Naive thymus-derived CD8-positive, alpha-beta T cell (primary cell): Measurements from ENCODE around the gene KCNT2. TPM values are rescaled to one million over a fixed set of nuclear protein-coding genes. Genes with fewer than 3 reads are reported as not detected.

Experiments
- ATAC-seq, 2 donors: fragments of 150-1000 bp; cut with Tn5 transposase in 1 of 2; sonication (Bioruptor Pico), chemical (Tn5 transposase) in 1 of 2; 1 replicate in 1 of 2; 2 replicates in 1 of 2; pipeline ENCODE4 v1.10.0; 2021; ENCODE audit warnings: mild to moderate bottlenecking in 2 of 2, moderate library complexity in 2 of 2
- POLR2A ChIA-PET: fragments of 350-600 bp; sonication (Branson Sonifier 250); formaldehyde crosslinking; loops from one replicate; lab custom pipeline; 2021; ENCODE audit warnings: antibody characterized with exemption; lab: Charles Lee
- DNase-seq, 10 donors: peaks; one replicate each; pipeline versions ENCODE4 v3.0.0 to v3.0.0-alpha.2; 2020 to 2022
- H3K27ac Mint-ChIP-seq, 10 donors: one replicate each; pipeline ENCODE4 v1.8.0; 2020 to 2022; ENCODE audit warnings: mild to moderate bottlenecking in 10 of 10, mixed read lengths in 10 of 10, moderate library complexity in 4 of 10, inconsistent platforms in 1 of 10
- H3K27me3 Mint-ChIP-seq, 5 donors: one replicate each; pipeline ENCODE4 v1.8.0; 2021 to 2022; ENCODE audit warnings: mixed read lengths in 5 of 5
- H3K36me3 Mint-ChIP-seq, 3 donors: one replicate each; pipeline ENCODE4 v1.8.0; 2020 to 2022; ENCODE audit warnings: mixed read lengths in 3 of 3, mild to moderate bottlenecking in 2 of 3, inconsistent platforms in 1 of 3
- H3K4me1 Mint-ChIP-seq, 4 donors: one replicate each; pipeline ENCODE4 v1.8.0; 2021 to 2022; ENCODE audit warnings: mixed read lengths in 4 of 4
- H3K4me3 Mint-ChIP-seq, 10 donors: one replicate each; pipeline ENCODE4 v1.8.0; 2020 to 2022; ENCODE audit warnings: mild to moderate bottlenecking in 10 of 10, mixed read lengths in 10 of 10, moderate library complexity in 6 of 10, inconsistent platforms in 1 of 10
- H3K9me3 Mint-ChIP-seq, 9 donors: one replicate each; pipeline ENCODE4 v1.8.0; 2020 to 2022; ENCODE audit warnings: mixed read lengths in 9 of 9, mild to moderate bottlenecking in 3 of 9, inconsistent platforms in 1 of 9, moderate library complexity in 1 of 9
- polyA plus RNA-seq, 3 donors: library from polyadenylated mRNA; unstranded; fragments of 300-500 nt; fragmentation: Illumina TruSeq; gene quantifications; one replicate each; pipeline ENCODE4 v1.2.3, GENCODE V29; 2021
- total RNA-seq, 8 experiments: library from RNA in 2 of 8; stranded (reverse) in 2 of 8; gene quantifications; one replicate each; pipeline ENCODE4 v1.2.3 and lab custom pipeline; 2021 to 2026

The KCNT2 gene
- total and polyA plus RNA-seq, 5 experiments from 2014 or later: not detected

GRCh38 chr1:196450143-196451095, 157.8 kb downstream of the KCNT2 start:
- DNase-seq (no peak), ATAC-seq (no peak)
- H3K4me3 Mint-ChIP-seq: no peak overlapping the region
- no peaks in the 10 kb centered on the region for H3K36me3 Mint-ChIP-seq
- H3K4me1 Mint-ChIP-seq: no peaks in the 10 kb centered on the region
- no peak overlapping the region for H3K27ac Mint-ChIP-seq
- peaks cover 0 to 5% (median 0%) of the 10 kb centered on the region in 5 donors for H3K27me3 Mint-ChIP-seq
- H3K9me3 Mint-ChIP-seq: peaks cover 0 to 9% (median 0%) of the 10 kb centered on the region in 9 donors
- POLR2A ChIA-PET: no interaction called here

DNA sequence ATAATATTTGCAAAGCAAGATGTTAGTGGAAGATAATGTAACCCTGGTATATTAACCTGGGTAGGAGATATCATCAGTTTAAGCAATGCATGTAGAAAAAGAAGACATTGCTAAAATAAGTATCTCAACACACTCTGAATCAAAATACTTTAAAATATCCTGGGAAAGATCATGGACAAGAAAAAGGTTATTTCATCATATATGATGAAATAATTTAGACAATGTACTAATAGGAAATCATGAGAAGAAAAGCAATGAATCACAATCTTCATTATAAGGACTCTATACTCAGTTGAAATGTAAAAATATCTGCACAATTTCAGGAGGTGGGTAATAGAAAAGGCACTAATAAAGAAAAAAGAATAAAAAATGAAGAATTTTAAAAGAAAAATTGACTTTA, 158.8 kb downstream of the KCNT2 start:
- Mint-ChIP-seq H3K27me3 (no peaks in the 10 kb centered on the region), H3K4me3 (no peak overlapping the region), H3K27ac (no peak overlapping the region), H3K9me3 (peaks cover 0 to 1% (median 0%) of the 10 kb centered on the region in 9 donors), H3K4me1 (no peaks in the 10 kb centered on the region), H3K36me3 (no peaks in the 10 kb centered on the region)
- DNase-seq (no peak), ATAC-seq (no peak)
- POLR2A ChIA-PET: no interaction called here

GRCh38 chr1:196445775-196446174, 162.5 kb downstream of the KCNT2 start:
- Mint-ChIP-seq H3K36me3 (no peaks in the 10 kb centered on the region), H3K27me3 (no peaks in the 10 kb centered on the region), H3K27ac (no peak overlapping the region), H3K9me3 (peaks cover 0 to 2% (median 0%) of the 10 kb centered on the region in 9 donors), H3K4me3 (no peak overlapping the region), H3K4me1 (no peaks in the 10 kb centered on the region)
- ATAC-seq: no peak
- no peak for DNase-seq
- POLR2A ChIA-PET: no interaction called here

DNA sequence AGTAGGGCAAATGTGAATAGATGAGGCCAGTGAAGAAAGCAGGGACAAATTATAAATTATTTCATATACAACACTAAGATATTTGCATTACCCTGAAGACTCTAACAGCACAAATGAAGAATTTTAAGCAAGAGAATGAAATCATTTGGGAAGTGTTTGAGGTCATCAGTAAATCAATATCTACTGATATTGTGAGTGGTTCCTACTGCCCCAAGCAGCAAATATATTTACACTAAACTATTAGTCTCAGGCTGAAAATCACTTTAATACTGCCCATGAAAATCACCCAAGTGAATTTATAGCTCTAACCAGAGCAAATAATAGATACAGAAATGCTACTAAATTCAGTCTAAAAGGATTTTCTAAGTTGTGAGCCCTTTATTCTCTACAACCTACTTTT, 163.6 kb downstream of the KCNT2 start:
- no peak for DNase-seq
- no peaks in the 10 kb centered on the region for H3K27me3 Mint-ChIP-seq
- H3K4me1 Mint-ChIP-seq: no peaks in the 10 kb centered on the region
- no peak overlapping the region for H3K4me3 Mint-ChIP-seq
- no peak for ATAC-seq
- H3K27ac Mint-ChIP-seq: no peak overlapping the region
- no peaks in the 10 kb centered on the region for H3K36me3 Mint-ChIP-seq
- H3K9me3 Mint-ChIP-seq: peaks cover 0 to 2% (median 0%) of the 10 kb centered on the region in 9 donors
- POLR2A ChIA-PET: no interaction called here

GRCh38 chr1:196442366-196442765, 165.9 kb downstream of the KCNT2 start:
- Mint-ChIP-seq H3K27ac (no peak overlapping the region), H3K36me3 (no peaks in the 10 kb centered on the region), H3K4me3 (no peak overlapping the region), H3K9me3 (peaks cover 0 to 2% (median 0%) of the 10 kb centered on the region in 9 donors), H3K27me3 (no peaks in the 10 kb centered on the region), H3K4me1 (no peaks in the 10 kb centered on the region)
- POLR2A ChIA-PET: no interaction called here
- DNase-seq (no peak), ATAC-seq (no peak)

DNA sequence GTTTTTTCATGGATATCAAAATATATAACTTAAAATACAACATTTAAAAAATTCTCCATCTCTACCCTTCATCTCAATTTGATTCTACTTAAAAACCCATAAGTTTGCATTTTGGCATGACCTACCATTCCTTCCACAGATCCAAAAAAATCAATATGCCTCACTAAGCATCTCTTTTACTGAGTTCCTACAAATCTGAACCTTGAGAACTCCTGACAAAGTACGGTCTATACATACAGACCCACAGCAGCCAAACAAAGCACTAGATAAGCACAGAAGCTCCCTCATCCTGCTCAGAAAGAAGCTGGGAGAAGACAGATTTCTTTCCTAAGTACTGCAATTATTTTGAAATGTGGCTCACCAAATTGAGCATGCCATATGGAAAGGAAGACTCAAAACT, 167.5 kb downstream of the KCNT2 start:
- Mint-ChIP-seq H3K4me1 (no peaks in the 10 kb centered on the region), H3K4me3 (no peak overlapping the region), H3K27me3 (no peaks in the 10 kb centered on the region), H3K9me3 (peaks cover 0 to 2% (median 0%) of the 10 kb centered on the region in 9 donors), H3K27ac (no peak overlapping the region), H3K36me3 (no peaks in the 10 kb centered on the region)
- DNase-seq (no peak), ATAC-seq (no peak)
- POLR2A ChIA-PET: no interaction called here

GRCh38 chr1:196438329-196438728, 169.9 kb downstream of the KCNT2 start:
- H3K36me3 Mint-ChIP-seq: no peaks in the 10 kb centered on the region
- no peak for DNase-seq
- H3K4me3 Mint-ChIP-seq: no peak overlapping the region
- H3K4me1 Mint-ChIP-seq: no peaks in the 10 kb centered on the region
- H3K9me3 Mint-ChIP-seq: peaks cover 0 to 2% (median 0%) of the 10 kb centered on the region in 9 donors
- no peak overlapping the region for H3K27ac Mint-ChIP-seq
- H3K27me3 Mint-ChIP-seq: no peaks in the 10 kb centered on the region
- no peak for ATAC-seq
- POLR2A ChIA-PET: no interaction called here

- no peak for DNase-seq
- no peaks in the 10 kb centered on the region for H3K9me3 Mint-ChIP-seq
- H3K27me3 Mint-ChIP-seq: no peaks in the 10 kb centered on the region
- POLR2A ChIA-PET: no interaction called here
- ATAC-seq: no peak
- no peaks in the 10 kb centered on the region for H3K36me3 Mint-ChIP-seq
- H3K4me1 Mint-ChIP-seq: no peaks in the 10 kb centered on the region
- no peak overlapping the region for H3K4me3 Mint-ChIP-seq
- no peak overlapping the region for H3K27ac Mint-ChIP-seq
Observed at GRCh38 chr1:196437671-196438070, 170.6 kb downstream of the KCNT2 start.

DNA sequence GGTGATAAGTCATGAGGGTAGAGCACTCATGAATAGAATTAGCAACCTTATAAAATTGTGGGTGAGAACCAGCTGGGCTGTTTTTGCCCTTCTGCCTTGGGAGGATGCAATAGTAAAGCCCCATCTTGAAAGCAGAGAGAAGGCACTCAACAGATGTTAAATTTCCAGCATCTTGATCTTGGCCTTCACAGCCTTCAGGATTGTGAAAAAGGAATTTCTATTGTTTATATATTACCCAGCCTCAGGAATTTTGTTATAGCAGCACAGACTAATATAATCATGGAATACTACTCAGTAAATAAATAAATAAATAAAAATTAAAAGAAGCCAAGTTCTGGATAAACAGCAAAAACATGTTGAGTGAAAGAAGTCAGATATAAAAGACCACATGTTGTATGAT, 175.2 kb downstream of the KCNT2 start:
- ATAC-seq: no peak
- H3K9me3 Mint-ChIP-seq: peaks cover 0 to 9% (median 0%) of the 10 kb centered on the region in 9 donors

DNA sequence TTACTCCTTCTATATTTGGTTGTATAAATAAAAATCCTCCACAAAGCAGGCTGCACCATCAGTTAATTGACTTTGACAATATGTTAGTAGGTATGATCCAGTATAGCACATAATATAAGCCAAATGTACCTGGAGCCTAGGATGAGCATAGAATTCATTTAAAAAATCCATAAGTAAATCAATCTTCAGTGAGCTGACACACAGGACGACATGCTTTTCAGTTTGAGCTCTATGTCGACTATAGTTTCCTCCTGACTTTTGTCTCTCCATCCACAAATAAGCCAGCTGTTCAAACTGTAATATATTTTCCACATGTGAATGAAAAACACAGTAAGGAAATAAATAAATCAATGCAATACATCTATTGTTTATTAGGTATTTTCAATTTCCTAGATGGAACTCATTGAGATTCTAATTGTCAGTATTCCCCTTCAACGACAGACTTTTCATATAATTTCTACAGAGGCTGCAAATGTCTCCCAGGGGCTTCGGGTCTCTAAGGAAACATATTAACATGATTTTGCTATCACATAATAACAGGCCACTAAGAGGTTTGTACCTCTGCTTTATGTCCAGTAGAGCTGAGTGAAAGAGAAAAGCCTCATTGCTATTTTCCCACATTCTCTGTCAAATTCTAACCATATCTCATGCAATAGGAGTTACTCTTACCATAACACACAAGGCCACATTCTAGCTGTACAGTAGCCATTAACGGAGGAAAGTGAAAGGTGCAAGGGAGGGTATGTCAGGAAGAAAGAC, 180.1 kb downstream of the KCNT2 start:
- Mint-ChIP-seq H3K36me3 (no peaks in the 10 kb centered on the region), H3K27ac (no peak overlapping the region), H3K4me1 (no peaks in the 10 kb centered on the region), H3K4me3 (no peak overlapping the region), H3K9me3 (peaks cover 0 to 9% (median 0%) of the 10 kb centered on the region in 9 donors), H3K27me3 (no peaks in the 10 kb centered on the region)
- DNase-seq (no peak), ATAC-seq (no peak)
- POLR2A ChIA-PET: no interaction called here

More for the DNA sequence above, 175.2 kb downstream of the KCNT2 start:
- no peaks in the 10 kb centered on the region for H3K27me3 Mint-ChIP-seq
- no peaks in the 10 kb centered on the region for H3K4me1 Mint-ChIP-seq
- H3K4me3 Mint-ChIP-seq: no peak overlapping the region
- POLR2A ChIA-PET: no interaction called here
- H3K36me3 Mint-ChIP-seq: no peaks in the 10 kb centered on the region
- no peak for DNase-seq
- no peak overlapping the region for H3K27ac Mint-ChIP-seq

DNA sequence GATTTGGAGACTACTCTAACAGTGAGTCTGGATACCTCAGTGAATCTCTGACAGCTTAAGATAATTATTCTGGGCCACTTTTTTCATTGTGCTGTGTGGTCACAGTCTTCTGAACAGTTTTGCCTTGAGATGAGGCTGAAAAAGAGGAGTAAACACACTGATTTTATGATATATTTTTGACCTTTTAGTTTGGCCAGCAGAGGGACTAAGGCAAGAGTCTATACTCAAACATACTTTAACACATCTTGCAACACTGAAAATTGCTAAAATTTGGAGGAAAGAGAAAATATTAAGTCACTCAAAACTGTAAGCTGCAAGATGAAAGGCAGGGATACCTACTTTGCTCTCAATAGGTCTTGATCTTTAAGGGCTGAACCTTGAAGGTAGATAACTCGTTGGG, 182.7 kb downstream of the KCNT2 start:
- POLR2A ChIA-PET: no interaction called here
- H3K27ac Mint-ChIP-seq: no peak overlapping the region
- no peaks in the 10 kb centered on the region for H3K36me3 Mint-ChIP-seq
- H3K4me1 Mint-ChIP-seq: no peaks in the 10 kb centered on the region
- no peak overlapping the region for H3K4me3 Mint-ChIP-seq
- DNase-seq (no peak), ATAC-seq (no peak)
- peaks cover 0 to 2% (median 0%) of the 10 kb centered on the region in 9 donors for H3K9me3 Mint-ChIP-seq
- no peaks in the 10 kb centered on the region for H3K27me3 Mint-ChIP-seq

- DNase-seq (no peak), ATAC-seq (no peak)
- Mint-ChIP-seq H3K27ac (no peak overlapping the region), H3K27me3 (no peaks in the 10 kb centered on the region), H3K9me3 (peaks cover 0 to 15% (median 0%) of the 10 kb centered on the region in 9 donors), H3K36me3 (no peaks in the 10 kb centered on the region), H3K4me3 (no peak overlapping the region), H3K4me1 (no peaks in the 10 kb centered on the region)
- POLR2A ChIA-PET: no interaction called here
Observed at GRCh38 chr1:196423612-196424011, 184.6 kb downstream of the KCNT2 start.

GRCh38 chr1:196418772-196419171, 189.5 kb downstream of the KCNT2 start:
- no peaks in the 10 kb centered on the region for H3K36me3 Mint-ChIP-seq
- DNase-seq (no peak), ATAC-seq (no peak)
- POLR2A ChIA-PET: no interaction called here
- H3K4me1 Mint-ChIP-seq: no peaks in the 10 kb centered on the region
- peaks cover 0 to 15% (median 0%) of the 10 kb centered on the region in 9 donors for H3K9me3 Mint-ChIP-seq
- H3K27ac Mint-ChIP-seq: no peak overlapping the region
- no peak overlapping the region for H3K4me3 Mint-ChIP-seq
- H3K27me3 Mint-ChIP-seq: no peaks in the 10 kb centered on the region
